Spleen (tissue), 11 donors: ENCODE measurements around the gene CCDC148. TPM values are rescaled to one million over a fixed set of nuclear protein-coding genes. Genes with fewer than 3 reads are reported as not detected.

Experiments
- DNase-seq: peaks from one replicate; pipeline ENCODE4 v3.0.0-alpha.2; 2020
- H3K27ac ChIP-seq, 8 donors: fragments of 200-600 bp; sonication (generic) in 7 of 8; 1 replicate in 4 of 8; 2 replicates in 4 of 8; pipeline versions ENCODE4 v1.5.0 to v1.8.0; 2016 to 2021; ENCODE audit warnings: inconsistent platforms in 4 of 8, mild to moderate bottlenecking in 4 of 8, moderate library complexity in 1 of 8
- H3K27me3 ChIP-seq, 7 donors: fragments of 200-600 bp; sonication (generic) in 6 of 7; replicated peaks in 1 of 7; 1 replicate in 4 of 7; 2 replicates in 3 of 7; pipeline versions ENCODE4 v1.5.0 to v1.8.0; 2016 to 2021; ENCODE audit warnings: inconsistent platforms in 3 of 7, mild to moderate bottlenecking in 1 of 7
- H3K36me3 ChIP-seq, 6 donors: fragments of 200-600 bp; sonication (generic) in 5 of 6; 1 replicate in 4 of 6; 2 replicates in 2 of 6; pipeline versions ENCODE4 v1.5.0 to v1.8.0; 2016 to 2021; ENCODE audit warnings: inconsistent platforms in 2 of 6
- H3K4me1 ChIP-seq, 6 donors: fragments of 200-600 bp; sonication (generic) in 5 of 6; 1 replicate in 3 of 6; 2 replicates in 3 of 6; pipeline versions ENCODE4 v1.5.0 to v1.8.0; 2016 to 2021; ENCODE audit warnings: inconsistent platforms in 3 of 6
- H3K4me3 ChIP-seq, 8 donors: fragments of 200-600 bp; sonication (generic) in 7 of 8; 1 replicate in 4 of 8; 2 replicates in 4 of 8; pipeline versions ENCODE4 v1.5.0 to v1.8.0; 2016 to 2021; ENCODE audit warnings: inconsistent platforms in 4 of 8, mild to moderate bottlenecking in 4 of 8, moderate library complexity in 2 of 8
- H3K9me3 ChIP-seq, 8 donors: fragments of 200-600 bp; sonication (generic) in 7 of 8; 1 replicate in 4 of 8; 2 replicates in 4 of 8; pipeline versions ENCODE4 v1.5.0 to v1.8.0; 2016 to 2021; ENCODE audit warnings: inconsistent platforms in 4 of 8
- POLR2A ChIP-seq, 3 donors: fragments of 450-650 bp; IDR thresholded peaks; one replicate each; pipeline ENCODE4 v1.5.1; 2017; ENCODE audit warnings: antibody characterized with exemption in 3 of 3, mild to moderate bottlenecking in 1 of 3
- POLR2AphosphoS5 ChIP-seq, 3 donors: sonication (generic); formaldehyde crosslinking; IDR thresholded peaks; one replicate each; pipeline ENCODE4 v1.5.1; 2017; ENCODE audit warnings: antibody characterized with exemption in 3 of 3
- WGBS, 5 donors: extraction: QIAGEN DNeasy Blood & Tissue Kit in 3 of 5; methylation state at CpG; one replicate each; pipeline versions ENCODE4 v1.1.5 to v1.1.7; 2013 to 2018; 5-methylcytosine and 5-hydroxymethylcytosine counted together
- intact Hi-C: fragments of 100-400 bp; cut with DNase I; formaldehyde crosslinking; loops from one replicate; pipeline ENCODE4 v1.15.0; 2023; ENCODE audit warnings: low total_unique reads
- polyA plus RNA-seq, 3 donors: library from polyadenylated mRNA; stranded (reverse); fragments of 200-250 nt; gene quantifications; one replicate each; pipeline ENCODE4 v1.2.1, GENCODE V29; 2013
- total RNA-seq, 7 donors: library from RNA; depleted of rRNA in 3 of 7; stranded (reverse); fragments of >200 nt in 3 of 7; fragmentation: NEBNext Ultra II Directional in 4 of 7; extraction: Animal tissue kit (Norgen Biotek cat#: 25700) in 4 of 7; gene quantifications; one replicate each; pipeline versions ENCODE4 v1.1.0 to v1.2.1, GENCODE V29; 2016 to 2021
- TF ChIP-seq, protein P1 (sequence below), 11 experiments: fragments of 200-600 bp in 7 of 11; fragments of 450-650 bp in 4 of 11; sonication (generic) in 4 of 11; IDR thresholded peaks in 8 of 11; conservative IDR thresholded peaks in 3 of 11; 1 replicate in 7 of 11; 2 replicates in 4 of 11; pipeline versions ENCODE4 v1.4.0 to v1.8.0; 2016 to 2021; ENCODE audit warnings: antibody characterized with exemption in 11 of 11, inconsistent platforms in 4 of 11, mild to moderate bottlenecking in 1 of 11
- donor health status: healthy with polysubstance abuse.
- donor health status: DM: no; HTN: no; CAD: no; lungs with moderate emphysema.
- donor health status: DM: no; HTN: no; CAD: no.
- donor health status: Bipolar disorder and iron deficiency.
- donor health status: healthy.
- donor health status: DM: no; HTN: no; CAD: no.
- donor health status: DM: yes; HTN: yes; CAD: no.

Gene CCDC148
- total and polyA plus RNA-seq, 10 donors, result 0.07 to 0.79 (median 0.46) TPM

DNA sequence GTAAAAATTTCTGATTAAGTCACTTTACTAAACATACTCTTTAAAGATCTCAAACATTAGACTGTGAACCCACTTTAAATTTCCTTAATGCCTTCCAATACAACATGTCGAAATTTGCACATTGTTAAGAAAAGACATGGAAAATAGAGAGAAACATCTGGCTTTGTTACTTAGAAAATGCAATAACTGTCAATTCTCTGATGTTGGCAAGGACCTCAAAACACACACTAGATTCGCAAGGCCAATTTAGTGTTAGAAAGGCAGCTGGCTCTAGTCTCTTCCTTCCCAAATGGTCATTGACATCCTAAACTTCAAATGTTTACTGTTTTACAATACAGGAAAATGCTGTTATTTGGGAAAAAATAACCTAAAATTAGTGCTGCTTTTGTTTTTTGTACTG lies 244.3 kb downstream of the CCDC148 start:
- Histone ChIP-seq H3K27me3 (no peaks in the 10 kb centered on the region), H3K36me3 (no peaks in the 10 kb centered on the region), H3K4me3 (no peak overlapping the region), H3K27ac (no peak overlapping the region), H3K9me3 (no peaks in the 10 kb centered on the region), H3K4me1 (peaks cover 2 to 28% (median 14%) of the 10 kb centered on the region in 6 donors)
- intact Hi-C loops, result no loop called here
- WGBS, 5 donors, result 70 to 81% (median 71%) methylated on average over 2 of the region's 2 CpGs
- DNase-seq, result no peak
- TF ChIP-seq, protein P1, sequence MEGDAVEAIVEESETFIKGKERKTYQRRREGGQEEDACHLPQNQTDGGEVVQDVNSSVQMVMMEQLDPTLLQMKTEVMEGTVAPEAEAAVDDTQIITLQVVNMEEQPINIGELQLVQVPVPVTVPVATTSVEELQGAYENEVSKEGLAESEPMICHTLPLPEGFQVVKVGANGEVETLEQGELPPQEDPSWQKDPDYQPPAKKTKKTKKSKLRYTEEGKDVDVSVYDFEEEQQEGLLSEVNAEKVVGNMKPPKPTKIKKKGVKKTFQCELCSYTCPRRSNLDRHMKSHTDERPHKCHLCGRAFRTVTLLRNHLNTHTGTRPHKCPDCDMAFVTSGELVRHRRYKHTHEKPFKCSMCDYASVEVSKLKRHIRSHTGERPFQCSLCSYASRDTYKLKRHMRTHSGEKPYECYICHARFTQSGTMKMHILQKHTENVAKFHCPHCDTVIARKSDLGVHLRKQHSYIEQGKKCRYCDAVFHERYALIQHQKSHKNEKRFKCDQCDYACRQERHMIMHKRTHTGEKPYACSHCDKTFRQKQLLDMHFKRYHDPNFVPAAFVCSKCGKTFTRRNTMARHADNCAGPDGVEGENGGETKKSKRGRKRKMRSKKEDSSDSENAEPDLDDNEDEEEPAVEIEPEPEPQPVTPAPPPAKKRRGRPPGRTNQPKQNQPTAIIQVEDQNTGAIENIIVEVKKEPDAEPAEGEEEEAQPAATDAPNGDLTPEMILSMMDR (IDR thresholded peaks at IDR 0.05 in 8 of 11, conservative IDR thresholded peaks at IDR 0.05 in 3 of 11), result no peak
- no peak for TF ChIP-seq POLR2AphosphoS5 (IDR thresholded peaks at IDR 0.05)
- no peak for TF ChIP-seq POLR2A (IDR thresholded peaks at IDR 0.05)

DNA sequence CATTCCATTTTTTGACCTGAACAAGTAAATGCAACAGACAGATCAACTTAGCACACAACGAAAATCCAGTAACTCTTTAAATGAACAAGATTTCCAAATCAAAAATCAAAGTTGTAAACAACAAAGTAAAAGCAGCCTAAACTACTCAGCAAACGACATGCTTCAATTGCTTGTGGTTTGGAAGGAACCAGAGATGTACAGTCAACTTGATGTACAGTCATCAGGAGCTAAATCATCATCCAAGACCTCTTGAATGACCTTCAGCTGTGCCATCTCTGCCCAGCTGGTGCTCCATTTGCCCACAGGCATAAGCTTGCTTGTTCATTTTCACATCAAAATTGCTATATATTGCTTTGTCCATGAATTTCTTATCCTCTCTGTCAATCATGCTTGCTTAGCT lies 245.1 kb downstream of the CCDC148 start:
- Histone ChIP-seq H3K27ac (no peak overlapping the region), H3K4me3 (no peak overlapping the region), H3K9me3 (no peaks in the 10 kb centered on the region), H3K4me1 (peaks cover 2 to 23% (median 14%) of the 10 kb centered on the region in 6 donors), H3K36me3 (no peaks in the 10 kb centered on the region), H3K27me3 (no peaks in the 10 kb centered on the region)
- TF ChIP-seq POLR2A (IDR thresholded peaks at IDR 0.05), result no peak
- no peak for TF ChIP-seq POLR2AphosphoS5 (IDR thresholded peaks at IDR 0.05)
- TF ChIP-seq, protein P1 (IDR thresholded peaks at IDR 0.05 in 8 of 11, conservative IDR thresholded peaks at IDR 0.05 in 3 of 11), result no peak
- WGBS, 5 donors, result 46 to 62% (median 53%) methylated on average over 2 of the region's 2 CpGs
- no peak for DNase-seq
- intact Hi-C loops, result no loop called here

- H3K36me3 ChIP-seq, result no peaks in the 10 kb centered on the region
- no peaks in the 10 kb centered on the region for H3K4me1 ChIP-seq
- WGBS, 5 donors, result 97 to 100% (median 97%) methylated on average over 1 of the region's 1 CpG
- intact Hi-C loops, result no loop called here
- no peaks in the 10 kb centered on the region for H3K9me3 ChIP-seq
- TF ChIP-seq, protein P1 (IDR thresholded peaks at IDR 0.05 in 8 of 11, conservative IDR thresholded peaks at IDR 0.05 in 3 of 11), result no peak
- no peak for TF ChIP-seq POLR2AphosphoS5 (IDR thresholded peaks at IDR 0.05)
- no peak for TF ChIP-seq POLR2A (IDR thresholded peaks at IDR 0.05)
- DNase-seq, result no peak
- H3K27ac ChIP-seq, result no peak overlapping the region
- no peaks in the 10 kb centered on the region for H3K27me3 ChIP-seq
- no peak overlapping the region for H3K4me3 ChIP-seq
These were observed 249.2 kb downstream of the CCDC148 start for GRCh38 chr2:158207354-158207753.

DNA sequence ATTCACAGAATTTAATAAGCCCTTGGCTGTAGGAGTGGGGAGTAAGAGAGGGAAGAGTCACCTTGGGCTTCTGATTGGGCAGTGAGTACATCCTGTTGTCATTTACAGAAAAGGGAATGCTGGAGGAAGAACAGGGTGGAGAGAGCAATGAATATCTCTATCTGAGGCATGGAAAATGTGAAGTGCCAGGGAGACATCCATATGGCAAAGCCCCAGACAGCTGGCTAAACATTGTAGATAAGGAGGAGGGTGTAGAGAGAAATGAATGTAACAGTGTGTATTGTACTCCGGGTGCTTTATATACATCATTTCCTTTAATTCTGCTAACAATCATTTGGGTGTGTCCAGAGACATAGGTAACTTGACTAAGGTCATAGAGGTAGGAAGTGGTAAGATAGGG lies 251.3 kb downstream of the CCDC148 start:
- TF ChIP-seq POLR2AphosphoS5 (IDR thresholded peaks at IDR 0.05) (no peak), POLR2A (IDR thresholded peaks at IDR 0.05) (no peak)
- TF ChIP-seq, protein P1 (IDR thresholded peaks at IDR 0.05 in 8 of 11, conservative IDR thresholded peaks at IDR 0.05 in 3 of 11), result no peak
- Histone ChIP-seq H3K4me3 (no peak overlapping the region), H3K9me3 (no peaks in the 10 kb centered on the region), H3K27ac (no peak overlapping the region), H3K4me1 (no peaks in the 10 kb centered on the region), H3K36me3 (no peaks in the 10 kb centered on the region), H3K27me3 (no peaks in the 10 kb centered on the region)
- intact Hi-C loops, result no loop called here
- 67 to 91% (median 84%) methylated on average over 1 of the region's 1 CpG for whole genome bisulfite sequencing, 5 donors
- DNase-seq, result no peak
